Endothelial cell (in vitro differentiated cells): ENCODE results near the gene CCDC121. TPM values are rescaled to one million over a fixed set of nuclear protein-coding genes. Genes with fewer than 3 reads are reported as not detected.

ENCODE experiments used
- DNase-seq: peaks from one replicate; pipeline ENCODE4 v3.0.0; 2021; ENCODE audit warnings: low spot score
- H3K27ac Mint-ChIP-seq: one replicate; pipeline ENCODE4 v1.8.0; 2021; ENCODE audit warnings: mixed read lengths, inconsistent platforms; ENCODE audit not compliant: unreplicated experiment
- H3K27me3 Mint-ChIP-seq: one replicate; pipeline ENCODE4 v1.8.0; 2021; ENCODE audit warnings: mild to moderate bottlenecking, moderate library complexity, mixed read lengths, inconsistent platforms; ENCODE audit not compliant: unreplicated experiment
- H3K36me3 Mint-ChIP-seq: one replicate; pipeline ENCODE4 v1.8.0; 2021; ENCODE audit warnings: mild to moderate bottlenecking, low read depth, mixed read lengths, inconsistent platforms; ENCODE audit not compliant: unreplicated experiment
- H3K4me1 Mint-ChIP-seq: one replicate; pipeline ENCODE4 v1.8.0; 2021; ENCODE audit warnings: mild to moderate bottlenecking, mixed read lengths, inconsistent platforms; ENCODE audit not compliant: unreplicated experiment
- H3K4me3 Mint-ChIP-seq: one replicate; pipeline ENCODE4 v1.8.0; 2021; ENCODE audit warnings: mild to moderate bottlenecking, mixed read lengths, inconsistent platforms; ENCODE audit not compliant: unreplicated experiment
- H3K9me3 Mint-ChIP-seq: one replicate; pipeline ENCODE4 v1.8.0; 2021; ENCODE audit warnings: mixed read lengths, inconsistent platforms; ENCODE audit not compliant: unreplicated experiment
- total RNA-seq: library from RNA; stranded (reverse); fragmentation: NEBNext Ultra II Directional; extraction: Animal tissue kit (Norgen Biotek cat#: 25700); gene quantifications from one replicate; pipeline ENCODE4 v1.2.1, GENCODE V29; 2021; ENCODE audit not compliant: unreplicated experiment
- TF ChIP-seq, protein P1 (sequence below): fragments of 200-600 bp; sonication (generic); IDR thresholded peaks from one replicate; pipeline ENCODE4 v1.5.0; 2021; ENCODE audit warnings: antibody characterized with exemption; ENCODE audit not compliant: unreplicated experiment

Gene CCDC121
- total RNA-seq, 1 donor from 2014 or later = 4.7 TPM

DNA sequence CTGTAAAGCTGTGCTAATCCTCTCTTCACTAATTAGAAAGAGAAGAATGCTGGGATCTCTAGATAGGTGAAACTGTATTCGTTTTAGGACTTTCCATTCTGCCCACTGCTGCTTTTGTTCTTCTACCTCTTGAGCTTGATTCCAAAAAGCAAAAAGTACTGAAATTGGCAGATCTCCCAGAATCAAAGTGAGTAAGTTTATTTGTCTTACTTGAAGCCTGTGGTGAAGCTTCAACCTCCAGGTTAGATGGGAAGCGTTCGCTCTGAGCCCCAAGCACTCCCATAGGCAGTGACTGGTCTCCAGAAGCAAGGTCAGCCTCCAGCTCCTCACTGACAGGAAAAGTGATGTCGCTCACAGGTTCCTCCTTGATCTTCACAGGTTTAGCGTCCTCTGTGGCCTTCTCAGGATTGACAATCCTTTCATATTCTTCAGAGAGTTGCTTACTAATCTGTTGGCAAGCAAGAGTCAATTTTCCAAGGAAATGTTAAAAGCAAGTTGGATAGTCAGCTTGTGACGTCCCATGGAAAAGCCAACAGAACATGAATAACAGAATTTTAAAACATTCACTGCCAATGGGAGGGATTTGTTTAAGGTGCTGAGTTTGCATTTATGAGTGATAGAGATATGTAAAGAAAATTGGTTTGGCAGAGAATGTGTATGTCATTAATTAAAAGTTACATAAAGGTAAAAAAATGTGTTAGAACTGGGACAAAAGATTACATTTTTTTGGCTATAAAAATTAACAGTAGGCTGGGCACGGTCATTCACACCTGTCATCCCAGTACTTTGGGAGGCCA lies 26.5 kb upstream of the CCDC121 start:
- Mint-ChIP-seq H3K27me3 (no peaks in the 10 kb centered on the region), H3K27ac (no peak overlapping the region), H3K4me3 (no peak overlapping the region), H3K4me1 (peaks cover 5% of the 10 kb centered on the region), H3K9me3 (no peaks in the 10 kb centered on the region), H3K36me3 (peaks cover 38% of the 10 kb centered on the region)
- no peak for DNase-seq
- TF ChIP-seq, protein P1, sequence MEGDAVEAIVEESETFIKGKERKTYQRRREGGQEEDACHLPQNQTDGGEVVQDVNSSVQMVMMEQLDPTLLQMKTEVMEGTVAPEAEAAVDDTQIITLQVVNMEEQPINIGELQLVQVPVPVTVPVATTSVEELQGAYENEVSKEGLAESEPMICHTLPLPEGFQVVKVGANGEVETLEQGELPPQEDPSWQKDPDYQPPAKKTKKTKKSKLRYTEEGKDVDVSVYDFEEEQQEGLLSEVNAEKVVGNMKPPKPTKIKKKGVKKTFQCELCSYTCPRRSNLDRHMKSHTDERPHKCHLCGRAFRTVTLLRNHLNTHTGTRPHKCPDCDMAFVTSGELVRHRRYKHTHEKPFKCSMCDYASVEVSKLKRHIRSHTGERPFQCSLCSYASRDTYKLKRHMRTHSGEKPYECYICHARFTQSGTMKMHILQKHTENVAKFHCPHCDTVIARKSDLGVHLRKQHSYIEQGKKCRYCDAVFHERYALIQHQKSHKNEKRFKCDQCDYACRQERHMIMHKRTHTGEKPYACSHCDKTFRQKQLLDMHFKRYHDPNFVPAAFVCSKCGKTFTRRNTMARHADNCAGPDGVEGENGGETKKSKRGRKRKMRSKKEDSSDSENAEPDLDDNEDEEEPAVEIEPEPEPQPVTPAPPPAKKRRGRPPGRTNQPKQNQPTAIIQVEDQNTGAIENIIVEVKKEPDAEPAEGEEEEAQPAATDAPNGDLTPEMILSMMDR = no peak

DNA sequence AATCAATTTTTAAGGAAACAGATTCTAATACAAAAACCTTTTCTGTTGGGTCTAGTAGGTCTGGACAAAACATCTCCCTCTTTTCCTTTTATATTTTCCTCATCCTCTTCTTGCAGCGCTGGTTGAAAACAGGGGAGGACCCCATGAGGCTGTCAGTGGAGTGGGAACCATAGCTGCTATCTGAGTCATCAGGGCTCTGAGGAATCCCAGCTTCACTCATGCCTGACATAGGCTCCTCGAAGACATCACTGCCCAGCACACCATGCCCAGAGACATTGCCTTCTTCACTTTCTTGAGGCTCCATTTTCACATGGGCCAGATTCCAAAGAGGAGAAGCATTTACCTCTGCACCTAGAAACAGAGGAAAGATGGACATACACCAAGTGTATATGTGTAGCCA lies 24.6 kb upstream of the CCDC121 start:
- Mint-ChIP-seq H3K9me3 (no peaks in the 10 kb centered on the region), H3K27ac (no peak overlapping the region), H3K36me3 (peaks cover 42% of the 10 kb centered on the region), H3K4me3 (no peak overlapping the region), H3K4me1 (peaks cover 5% of the 10 kb centered on the region), H3K27me3 (no peaks in the 10 kb centered on the region)
- TF ChIP-seq, protein P1 = no peak
- no peak for DNase-seq

DNA sequence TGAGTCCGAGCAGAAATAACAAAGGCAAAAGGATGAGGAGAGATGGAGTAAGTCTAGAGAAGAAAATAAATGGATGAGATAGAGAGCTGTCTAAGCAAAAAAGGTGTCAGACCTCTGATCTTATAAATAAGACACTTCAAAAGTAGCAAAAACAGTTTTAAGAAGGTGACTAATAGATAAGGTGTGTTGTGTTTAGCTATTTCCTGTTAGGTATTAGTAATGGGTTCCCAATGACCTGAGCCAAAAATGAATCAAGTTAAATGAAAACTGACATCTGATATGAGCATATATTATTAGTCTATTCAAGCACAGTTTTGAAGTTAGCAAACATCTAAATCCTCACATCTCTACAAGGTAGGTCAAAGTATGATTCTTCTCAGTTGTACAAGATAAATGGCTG lies 24.0 kb upstream of the CCDC121 start:
- Mint-ChIP-seq H3K4me3 (no peak overlapping the region), H3K36me3 (peaks cover 45% of the 10 kb centered on the region), H3K27me3 (no peaks in the 10 kb centered on the region), H3K4me1 (peaks cover 5% of the 10 kb centered on the region), H3K27ac (no peak overlapping the region), H3K9me3 (no peaks in the 10 kb centered on the region)
- no peak for DNase-seq
- TF ChIP-seq, protein P1 = no peak

DNA sequence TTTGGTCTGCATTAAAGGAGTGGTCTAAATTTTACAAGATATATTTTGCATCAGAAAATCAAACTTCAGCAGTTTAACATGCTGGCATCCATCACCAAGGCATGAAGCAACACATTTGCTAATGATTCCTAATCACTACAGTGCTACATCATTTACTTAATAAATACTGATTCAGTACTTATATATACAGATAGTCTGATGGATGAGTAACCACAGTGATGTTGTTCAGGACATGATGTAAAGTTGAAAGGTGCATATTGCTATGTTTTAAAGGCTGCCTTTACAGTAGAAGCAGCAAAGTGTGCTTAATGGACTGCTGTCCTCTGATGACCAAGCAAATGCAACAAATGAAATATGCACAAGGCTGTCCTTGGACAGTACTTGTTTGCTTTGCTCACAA lies 23.5 kb upstream of the CCDC121 start:
- no peak overlapping the region for H3K27ac Mint-ChIP-seq

DNA sequence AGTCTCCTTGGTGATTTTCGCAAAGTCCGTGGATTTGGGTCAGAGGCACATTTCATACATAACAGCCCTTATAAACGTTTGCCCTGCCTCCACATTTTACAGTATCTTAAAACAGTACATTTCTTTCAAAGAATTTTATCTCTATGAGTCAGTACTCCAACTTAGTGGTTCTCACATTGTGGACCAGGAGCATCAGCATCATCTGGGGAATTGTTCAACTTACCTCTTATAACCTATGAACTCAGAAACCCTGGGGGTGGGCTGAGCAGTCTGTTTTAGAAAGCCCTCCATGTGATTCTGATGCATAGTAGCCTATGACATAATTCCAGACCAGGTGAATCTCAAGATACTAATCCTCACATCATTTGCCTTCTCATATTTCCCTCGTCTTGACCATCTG lies 22.2 kb upstream of the CCDC121 start:
- Mint-ChIP-seq H3K27me3 (no peaks in the 10 kb centered on the region), H3K4me1 (peaks cover 5% of the 10 kb centered on the region), H3K4me3 (no peak overlapping the region), H3K36me3 (peaks cover 44% of the 10 kb centered on the region), H3K9me3 (no peaks in the 10 kb centered on the region), H3K27ac (no peak overlapping the region)
- DNase-seq = no peak
- TF ChIP-seq, protein P1 = no peak

More for the DNA sequence above, 23.5 kb upstream of the CCDC121 start:
- Mint-ChIP-seq H3K4me1 (peaks cover 5% of the 10 kb centered on the region), H3K9me3 (no peaks in the 10 kb centered on the region), H3K4me3 (no peak overlapping the region), H3K27me3 (no peaks in the 10 kb centered on the region), H3K36me3 (peaks cover 49% of the 10 kb centered on the region)
- no peak for DNase-seq
- TF ChIP-seq, protein P1 = no peak
